ENCODE data around the gene ABCC1. TPM values are rescaled to one million over a fixed set of nuclear protein-coding genes. Genes with fewer than 3 reads are reported as not detected.

ABCC1 gene
- total and polyA plus RNA-seq, 2 of the 8 experiments (the other 6 are each of a cell fraction or from before 2014, with no cell fraction given): 42.6 to 66.8 TPM

DNA sequence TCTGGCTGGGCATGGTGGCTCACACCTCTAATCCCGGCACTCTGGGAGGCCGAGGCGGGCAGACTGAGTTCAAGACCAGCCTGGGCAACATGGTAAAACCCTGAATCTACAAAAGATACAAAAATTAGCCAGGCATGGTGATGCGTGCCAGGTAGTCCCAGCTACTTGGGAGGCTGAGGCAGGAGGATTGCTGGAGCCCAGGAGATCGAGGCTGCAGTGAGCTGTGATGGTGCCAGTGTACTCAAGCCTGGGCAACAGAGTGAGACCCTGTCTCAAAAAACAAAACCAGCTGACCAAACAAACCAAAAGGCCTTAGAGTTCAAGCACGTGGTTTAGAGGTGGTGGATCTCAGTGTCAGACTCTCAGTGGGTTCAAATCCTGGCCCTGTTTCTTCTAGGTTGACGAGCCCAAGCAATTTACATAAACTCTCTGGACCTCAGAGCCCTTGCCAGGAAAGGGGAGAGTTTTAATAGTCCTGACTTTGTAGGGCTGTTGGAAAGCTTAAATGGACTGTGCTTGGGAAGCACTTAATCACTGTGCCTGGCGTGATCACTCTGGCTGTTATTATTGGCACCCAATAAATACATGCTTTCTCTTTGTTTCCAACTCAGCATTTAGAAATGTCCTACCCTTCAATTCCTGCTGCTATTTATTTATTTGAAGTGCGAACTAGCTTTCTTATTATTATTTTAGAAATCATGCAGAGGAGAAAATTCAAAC lies 44.7 kb downstream of the ABCC1 start (continued):
- no peak for TF ChIP-seq CTCF (IDR thresholded peaks at IDR 0.05; ENCODE audit: control extremely low read depth in 1 of 3, insufficient read depth in 1 of 3, low read depth in 1 of 3, low read length in 3 of 3)
- no peak for TF ChIP-seq HDAC2 (IDR thresholded peaks at IDR 0.05; ENCODE audit: borderline replicate concordance in 1 of 2, low read depth in 2 of 2, low read length in 2 of 2)
- TF ChIP-seq SP1 (IDR thresholded peaks at IDR 0.05; ENCODE audit: low read depth, low read length): no peak
- TF ChIP-seq SP4 (IDR thresholded peaks at IDR 0.05; ENCODE audit: low read length): no peak
- TF ChIP-seq SP2 (IDR thresholded peaks at IDR 0.05; ENCODE audit: low read length): no peak
